GM03348 (cell line): ENCODE measurements around the gene SIX6.
"Not testable (repeated sequence)": the region's sequence is repeated elsewhere in the genome, so short reads cannot be mapped to it uniquely, and the experiment has no call there.

Experiments
- DNase-seq: peaks from one replicate; pipeline ENCODE4 v3.0.0; 2012; ENCODE audit warnings: low spot score

The SIX6 gene

GRCh38 chr14:60508707-60509437, at the start of gene SIX6:
Gene SIX6 (plus strand): TSS chr14:60509146. CDS start chr14:60509399, 253 bp downstream.
- peak; percentile 45 for DNase-seq

GRCh38 chr14:60480248-60480647, 28.7 kb upstream of the SIX6 start:
- DNase-seq, result not testable (repeated sequence)

GRCh38 chr14:60482743-60483142, 26.2 kb upstream of the SIX6 start:
- no peak for DNase-seq

- no peak for DNase-seq
Observed at GRCh38 chr14:60485057-60485597, 23.8 kb upstream of the SIX6 start.

GRCh38 chr14:60485598-60486251, 23.2 kb upstream of the SIX6 start, which contains the start of gene C14orf39:
Gene C14orf39 (minus strand): TSS chr14:60486063. CDS start chr14:60485078, 985 bp downstream.
- peak; percentile 23 for DNase-seq

GRCh38 chr14:60487211-60487610, 21.7 kb upstream of the SIX6 start:
- DNase-seq, result no peak

- DNase-seq, result no peak
Observed at GRCh38 chr14:60488175-60488574, 20.8 kb upstream of the SIX6 start.

GRCh38 chr14:60490270-60490669, 18.7 kb upstream of the SIX6 start:
- no peak for DNase-seq

- no peak for DNase-seq
Observed at GRCh38 chr14:60495946-60496345, 13.0 kb upstream of the SIX6 start.

- no peak for DNase-seq
Observed at GRCh38 chr14:60502541-60502940, 6.4 kb upstream of the SIX6 start.

GRCh38 chr14:60505448-60505847, 3.5 kb upstream of the SIX6 start:
- no peak for DNase-seq

GRCh38 chr14:60506010-60506409, 2.9 kb upstream of the SIX6 start:
- no peak for DNase-seq

GRCh38 chr14:60506462-60506984, 2.4 kb upstream of the SIX6 start:
- peak; percentile 4 for DNase-seq

- peak; percentile 5 for DNase-seq
Observed at GRCh38 chr14:60506985-60507829, 1.7 kb upstream of the SIX6 start.

GRCh38 chr14:60508363-60508706, 611 bp upstream of the SIX6 start:
- DNase-seq, result no peak

GRCh38 chr14:60509438-60510253, 700 bp downstream of the SIX6 start:
- peak; percentile 10 for DNase-seq

- DNase-seq, result no peak
Observed at GRCh38 chr14:60510254-60510950, 1.5 kb downstream of the SIX6 start.

GRCh38 chr14:60510951-60511599, 2.1 kb downstream of the SIX6 start:
- DNase-seq, result no peak

GRCh38 chr14:60512126-60512525, 3.2 kb downstream of the SIX6 start:
- DNase-seq, result no peak

- no peak for DNase-seq
Observed at GRCh38 chr14:60512973-60513571, 4.1 kb downstream of the SIX6 start.
